Caco-2 (cell line): ENCODE measurements around the gene MRPS25. TPM values are rescaled to one million over a fixed set of nuclear protein-coding genes. Genes with fewer than 3 reads are reported as not detected.

Source experiments
- BruUV-seq: library from RNA; stranded (reverse); fragments of 400-500 nt; replicated peaks from 2 replicates; lab custom pipeline; 2021; lab: Mats Ljungman, UMichigan
- CTCF ChIA-PET: fragments of 300-600 bp; sonication (Branson Sonifier 250); formaldehyde crosslinking; loops from one replicate; lab custom pipeline; 2022; ENCODE audit warnings: antibody characterized with exemption; lab: Charles Lee
- POLR2A ChIA-PET: fragments of 300-600 bp; sonication (Branson Sonifier 250); formaldehyde crosslinking; loops from one replicate; lab custom pipeline; 2022; ENCODE audit warnings: antibody characterized with exemption; lab: Charles Lee
- DNase-seq, 2 experiments: peaks; one replicate each; pipeline versions ENCODE4 v3.0.0 to v3.0.0-alpha.2; 2020 to 2022
- H3K27me3 ChIP-seq: replicated peaks from 2 replicates; pipeline ENCODE4 v1.6.0; 2011; ENCODE audit warnings: low read length; ENCODE audit not compliant: control insufficient read depth, insufficient read depth
- H3K36me3 ChIP-seq: 2 replicates; pipeline ENCODE4 v1.5.1; 2011; ENCODE audit warnings: low read length; ENCODE audit not compliant: control insufficient read depth, insufficient read depth
- H3K4me1 ChIP-seq: fragments of 250-450 bp; sonication (Bioruptor Pico); 2 replicates; pipeline ENCODE4 v1.5.1; 2020; ENCODE audit warnings: mild to moderate bottlenecking
- H3K4me3 ChIP-seq: 2 replicates; pipeline ENCODE4 v1.5.1; 2011; ENCODE audit warnings: low read depth, mild to moderate bottlenecking, control low read depth, low read length
- H3K9me3 ChIP-seq: fragments of 250-450 bp; sonication (Bioruptor Pico); 2 replicates; pipeline ENCODE4 v1.5.1; 2020; ENCODE audit warnings: mild to moderate bottlenecking, moderate library complexity
- H3K27ac Mint-ChIP-seq: one replicate; pipeline ENCODE4 v1.8.0; 2022; ENCODE audit warnings: mixed read lengths; ENCODE audit not compliant: unreplicated experiment
- H3K27me3 Mint-ChIP-seq: one replicate; pipeline ENCODE4 v1.8.0; 2022; ENCODE audit warnings: mixed read lengths; ENCODE audit not compliant: insufficient read depth, unreplicated experiment
- H3K36me3 Mint-ChIP-seq: one replicate; pipeline ENCODE4 v1.8.0; 2022; ENCODE audit warnings: mild to moderate bottlenecking, mixed read lengths; ENCODE audit not compliant: insufficient read depth, unreplicated experiment
- H3K4me1 Mint-ChIP-seq: one replicate; pipeline ENCODE4 v1.8.0; 2022; ENCODE audit warnings: low read depth, mixed read lengths; ENCODE audit not compliant: unreplicated experiment
- H3K4me3 Mint-ChIP-seq: one replicate; pipeline ENCODE4 v1.8.0; 2022; ENCODE audit warnings: mild to moderate bottlenecking, moderate library complexity, mixed read lengths; ENCODE audit not compliant: unreplicated experiment
- H3K9me3 Mint-ChIP-seq: one replicate; pipeline ENCODE4 v1.8.0; 2022; ENCODE audit warnings: mixed read lengths; ENCODE audit not compliant: unreplicated experiment
- CTCF ChIP-seq, 2 experiments: fragments of 200-600 bp in 1 of 2; IDR thresholded peaks; 1 replicate in 1 of 2; 2 replicates in 1 of 2; pipeline versions ENCODE4 v1.5.1 to v1.8.0; 2011 to 2022; ENCODE audit warnings: antibody characterized with exemption in 1 of 2, control low read depth in 1 of 2, inconsistent platforms in 1 of 2, low read depth in 1 of 2, low read length in 1 of 2, mild to moderate bottlenecking in 1 of 2, moderate library complexity in 1 of 2; ENCODE audit not compliant: insufficient read depth in 1 of 2, severe bottlenecking in 1 of 2, unreplicated experiment in 1 of 2
- intact Hi-C: fragments of 100-400 bp; cut with micrococcal nuclease; formaldehyde crosslinking; loops from one replicate; pipeline ENCODE4 v1.10.0; 2022; ENCODE audit not compliant: unreplicated experiment
- total RNA-seq: library from RNA; stranded (reverse); gene quantifications from 2 replicates; pipeline ENCODE4 v1.2.3, GENCODE V29; 2022

MRPS25 gene
- total RNA-seq, 1 experiment from 2014 or later: 53.3 TPM

- Mint-ChIP-seq H3K4me1 (no peaks in the 10 kb centered on the region), H3K27me3 (no peaks in the 10 kb centered on the region), H3K36me3 (peaks cover 81% of the 10 kb centered on the region), H3K4me3 (no peak overlapping the region), H3K27ac (no peak overlapping the region), H3K9me3 (no peaks in the 10 kb centered on the region)
- H3K9me3 ChIP-seq: no peaks in the 10 kb centered on the region
- H3K4me3 ChIP-seq: no peak overlapping the region
- H3K4me1 ChIP-seq: no peaks in the 10 kb centered on the region
- ChIA-PET POLR2A (no interaction called here), CTCF (no interaction called here)
- no TSS peak for BruUV-seq
- intact Hi-C loops: no loop called here
- TF ChIP-seq CTCF (IDR thresholded peaks at IDR 0.05; ENCODE audit: insufficient read depth in 1 of 2, low read depth in 1 of 2, low read length in 1 of 2, severe bottlenecking in 1 of 2, unreplicated experiment in 1 of 2): no peak
- peaks cover 6% of the 10 kb centered on the region; the same call in 1 of the 2 replicates for H3K36me3 ChIP-seq
- H3K27me3 ChIP-seq: no peaks in the 10 kb centered on the region
- DNase-seq: no peak
Observed at GRCh38 chr3:15056676-15057404, 8.3 kb downstream of the MRPS25 start.

GRCh38 chr3:15055019-15055557 lies 10.0 kb downstream of the MRPS25 start:
- BruUV-seq: no TSS peak
- DNase-seq: no peak
- H3K4me3 ChIP-seq: no peak overlapping the region
- Mint-ChIP-seq H3K4me1 (no peaks in the 10 kb centered on the region), H3K27me3 (no peaks in the 10 kb centered on the region), H3K4me3 (no peak overlapping the region), H3K36me3 (peaks cover 86% of the 10 kb centered on the region), H3K27ac (no peak overlapping the region), H3K9me3 (no peaks in the 10 kb centered on the region)
- H3K9me3 ChIP-seq: no peaks in the 10 kb centered on the region
- ChIA-PET CTCF (interaction anchor here (0.5 kb wide), 1 partner anchor 546 kb away, joined by 3 read pairs; no protein-coding TSS in a partner anchor), POLR2A (no interaction called here)
- peaks cover 6% of the 10 kb centered on the region; the same call in 1 of the 2 replicates for H3K36me3 ChIP-seq
- H3K27me3 ChIP-seq: no peaks in the 10 kb centered on the region
- intact Hi-C loops: no loop called here
- no peak for TF ChIP-seq CTCF (IDR thresholded peaks at IDR 0.05; ENCODE audit: insufficient read depth in 1 of 2, low read depth in 1 of 2, low read length in 1 of 2, severe bottlenecking in 1 of 2, unreplicated experiment in 1 of 2)
- H3K4me1 ChIP-seq: no peaks in the 10 kb centered on the region

GRCh38 chr3:15053541-15053940 lies 11.6 kb downstream of the MRPS25 start:
- H3K9me3 Mint-ChIP-seq: no peaks in the 10 kb centered on the region
- H3K27me3 Mint-ChIP-seq: no peaks in the 10 kb centered on the region
- CTCF ChIA-PET: interaction anchor here (1.2 kb wide), 1 partner anchor 11 kb away, joined by 4 read pairs; the partner anchor contains the start of gene MRPS25
- Histone ChIP-seq H3K4me1 (no peaks in the 10 kb centered on the region), H3K36me3 (peaks cover 6% of the 10 kb centered on the region; the same call in 1 of the 2 replicates), H3K4me3 (no peak overlapping the region), H3K9me3 (no peaks in the 10 kb centered on the region), H3K27me3 (no peaks in the 10 kb centered on the region)
- POLR2A ChIA-PET: no interaction called here
- no peak overlapping the region for H3K4me3 Mint-ChIP-seq
- no peak for TF ChIP-seq CTCF (IDR thresholded peaks at IDR 0.05; ENCODE audit: insufficient read depth in 1 of 2, low read depth in 1 of 2, low read length in 1 of 2, severe bottlenecking in 1 of 2, unreplicated experiment in 1 of 2)
- peaks cover 80% of the 10 kb centered on the region for H3K36me3 Mint-ChIP-seq
- H3K4me1 Mint-ChIP-seq: no peaks in the 10 kb centered on the region
- no TSS peak for BruUV-seq
- no peak for DNase-seq
- H3K27ac Mint-ChIP-seq: no peak overlapping the region
- intact Hi-C loops: no loop called here
